ENCODE measurements around the gene RNFT2. TPM values are rescaled to one million over a fixed set of nuclear protein-coding genes. Genes with fewer than 3 reads are reported as not detected.

Gene RNFT2
- total and polyA plus RNA-seq, 9 donors, result 0.88 to 2.1 (median 1.4) TPM

DNA sequence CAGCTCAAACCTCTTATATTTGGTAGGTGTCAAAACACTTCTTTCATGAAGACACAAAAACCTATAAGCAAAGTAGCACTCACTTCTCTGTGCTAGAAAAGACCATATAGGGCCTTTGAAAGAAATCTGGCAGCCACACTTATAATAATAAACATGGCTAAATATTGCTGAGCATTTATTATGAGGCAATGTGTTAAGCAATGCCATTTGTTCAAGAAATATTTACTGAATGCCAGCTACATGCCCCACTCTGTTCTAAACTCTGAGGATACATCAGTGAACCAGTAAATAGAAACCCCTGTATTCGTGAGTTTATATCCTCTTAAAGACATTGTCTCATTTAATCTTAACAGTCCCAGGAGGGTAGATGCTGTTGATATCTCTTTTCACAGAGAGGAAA lies 52.0 kb downstream of the RNFT2 start:
- DNase-seq, result no peak
- no peaks in the 10 kb centered on the region for H3K4me1 ChIP-seq (ENCODE audit: control insufficient read depth, insufficient read depth, low read length)
- H3K27ac ChIP-seq (ENCODE audit: low read length), result no peak overlapping the region
- H3K36me3 ChIP-seq (ENCODE audit: control insufficient read depth, insufficient read depth, low read length), result no peaks in the 10 kb centered on the region
- H3K27me3 ChIP-seq (ENCODE audit: control insufficient read depth, insufficient read depth, low read length), result no peaks in the 10 kb centered on the region
- H3K9me3 ChIP-seq (replicated peaks; ENCODE audit: control insufficient read depth, low read depth, low read length), result no peaks in the 10 kb centered on the region
- WGBS (ENCODE audit: insufficient coverage), result no CpG with 5 or more reads among the region's 1 CpG
- H3K4me3 ChIP-seq (ENCODE audit: low read length), result no peak overlapping the region

DNA sequence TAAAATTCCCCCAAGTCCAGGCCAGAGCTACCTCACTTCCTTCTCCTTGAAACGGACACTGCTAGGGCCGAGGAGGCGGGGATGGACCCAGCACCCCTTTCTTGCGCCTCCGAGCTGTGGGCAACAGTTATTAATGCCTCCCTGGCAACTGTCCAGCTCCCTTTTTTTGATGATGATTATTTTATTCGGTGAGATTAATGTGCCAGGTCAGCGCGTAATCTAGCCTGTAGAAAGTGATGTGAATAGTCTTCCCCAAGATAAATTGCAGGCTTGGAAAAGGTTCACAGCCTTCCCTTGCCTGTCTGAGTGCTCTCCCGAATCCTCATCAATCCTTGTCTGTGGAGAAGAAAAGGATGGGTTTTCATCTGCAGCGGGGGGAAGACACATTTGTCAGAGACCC lies 54.3 kb downstream of the RNFT2 start:
- Histone ChIP-seq H3K4me1 (ENCODE audit: control insufficient read depth, insufficient read depth, low read length) (no peaks in the 10 kb centered on the region), H3K27ac (ENCODE audit: low read length) (no peak overlapping the region), H3K4me3 (ENCODE audit: low read length) (no peak overlapping the region), H3K27me3 (ENCODE audit: control insufficient read depth, insufficient read depth, low read length) (no peaks in the 10 kb centered on the region), H3K36me3 (ENCODE audit: control insufficient read depth, insufficient read depth, low read length) (no peaks in the 10 kb centered on the region), H3K9me3 (replicated peaks; ENCODE audit: control insufficient read depth, low read depth, low read length) (no peaks in the 10 kb centered on the region)
- 78% methylated on average over 6 of the region's 10 CpGs for WGBS (ENCODE audit: insufficient coverage)
- no peak for DNase-seq

DNA sequence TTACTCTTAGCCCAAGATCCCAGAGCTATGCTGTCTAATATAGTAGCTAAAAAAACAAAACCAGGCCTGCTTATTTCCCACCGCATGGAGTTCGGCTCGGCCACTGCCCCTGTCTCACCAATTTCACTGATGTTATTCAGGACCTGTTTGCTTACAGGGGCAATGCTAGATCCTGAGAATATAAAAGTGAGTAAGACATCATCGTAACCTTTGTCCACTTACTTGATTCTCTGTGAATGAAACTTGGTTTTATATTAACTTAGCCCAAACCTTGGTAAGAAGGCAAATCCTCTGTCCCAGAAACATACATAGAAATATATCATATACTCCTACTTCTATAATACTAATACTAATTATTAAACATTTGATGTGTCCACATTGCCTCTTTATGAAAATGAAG lies 56.6 kb downstream of the RNFT2 start:
- H3K36me3 ChIP-seq (ENCODE audit: control insufficient read depth, insufficient read depth, low read length), result no peaks in the 10 kb centered on the region
- no peak overlapping the region for H3K4me3 ChIP-seq (ENCODE audit: low read length)
- no peaks in the 10 kb centered on the region for H3K4me1 ChIP-seq (ENCODE audit: control insufficient read depth, insufficient read depth, low read length)
- peaks cover 8% of the 10 kb centered on the region for H3K9me3 ChIP-seq (replicated peaks; ENCODE audit: control insufficient read depth, low read depth, low read length)
- DNase-seq, result no peak
- H3K27me3 ChIP-seq (ENCODE audit: control insufficient read depth, insufficient read depth, low read length), result no peaks in the 10 kb centered on the region
- H3K27ac ChIP-seq (ENCODE audit: low read length), result no peak overlapping the region
- whole genome bisulfite sequencing (ENCODE audit: insufficient coverage), result no CpG with 5 or more reads among the region's 4 CpGs

GRCh38 chr12:116797885-116798284 lies 59.8 kb downstream of the RNFT2 start:
- DNase-seq, result no peak
- H3K27me3 ChIP-seq (ENCODE audit: control insufficient read depth, insufficient read depth, low read length), result no peaks in the 10 kb centered on the region
- peaks cover 8% of the 10 kb centered on the region for H3K9me3 ChIP-seq (replicated peaks; ENCODE audit: control insufficient read depth, low read depth, low read length)
- no CpG with 5 or more reads among the region's 6 CpGs for WGBS (ENCODE audit: insufficient coverage)
- H3K4me1 ChIP-seq (ENCODE audit: control insufficient read depth, insufficient read depth, low read length), result no peaks in the 10 kb centered on the region
- H3K27ac ChIP-seq (ENCODE audit: low read length), result no peak overlapping the region
- no peaks in the 10 kb centered on the region for H3K36me3 ChIP-seq (ENCODE audit: control insufficient read depth, insufficient read depth, low read length)
- H3K4me3 ChIP-seq (ENCODE audit: low read length), result no peak overlapping the region

GRCh38 chr12:116798719-116799118 lies 60.6 kb downstream of the RNFT2 start:
- H3K9me3 ChIP-seq (replicated peaks; ENCODE audit: control insufficient read depth, low read depth, low read length), result peaks cover 8% of the 10 kb centered on the region

GRCh38 chr12:116799955-116800354 lies 61.8 kb downstream of the RNFT2 start:
- WGBS (ENCODE audit: insufficient coverage), result 68% methylated on average over 4 of the region's 6 CpGs
- Histone ChIP-seq H3K4me1 (ENCODE audit: control insufficient read depth, insufficient read depth, low read length) (no peaks in the 10 kb centered on the region), H3K27me3 (ENCODE audit: control insufficient read depth, insufficient read depth, low read length) (no peaks in the 10 kb centered on the region), H3K4me3 (ENCODE audit: low read length) (no peak overlapping the region), H3K27ac (ENCODE audit: low read length) (no peak overlapping the region), H3K36me3 (ENCODE audit: control insufficient read depth, insufficient read depth, low read length) (no peaks in the 10 kb centered on the region), H3K9me3 (replicated peaks; ENCODE audit: control insufficient read depth, low read depth, low read length) (peaks cover 8% of the 10 kb centered on the region)
- DNase-seq, result no peak

More at GRCh38 chr12:116798719-116799118, 60.6 kb downstream of the RNFT2 start:
- no peak for DNase-seq
- no peaks in the 10 kb centered on the region for H3K27me3 ChIP-seq (ENCODE audit: control insufficient read depth, insufficient read depth, low read length)
- WGBS (ENCODE audit: insufficient coverage), result 100% methylated on average over 4 of the region's 4 CpGs
- H3K4me1 ChIP-seq (ENCODE audit: control insufficient read depth, insufficient read depth, low read length), result no peaks in the 10 kb centered on the region
- H3K27ac ChIP-seq (ENCODE audit: low read length), result no peak overlapping the region
- no peaks in the 10 kb centered on the region for H3K36me3 ChIP-seq (ENCODE audit: control insufficient read depth, insufficient read depth, low read length)
- H3K4me3 ChIP-seq (ENCODE audit: low read length), result no peak overlapping the region

DNA sequence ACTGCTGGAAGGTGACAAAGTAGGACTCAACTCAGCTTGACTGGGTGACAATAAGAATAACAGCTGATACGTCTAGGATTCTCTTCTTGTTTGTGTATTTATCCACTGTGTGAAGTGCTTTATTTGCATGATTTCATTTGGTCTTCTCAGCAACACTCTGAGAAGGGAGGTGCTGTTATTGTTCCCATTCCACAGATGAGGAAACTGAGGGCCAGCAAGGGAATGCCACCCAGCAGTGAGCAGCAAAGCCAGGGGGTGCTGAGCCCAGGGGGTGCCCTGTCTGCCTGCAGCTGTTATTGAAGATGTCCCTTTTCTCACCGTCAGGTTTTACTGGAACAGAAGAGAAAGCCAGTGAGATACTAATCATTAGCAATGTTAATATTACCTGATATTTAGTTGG lies 62.8 kb downstream of the RNFT2 start:
- no peak overlapping the region for H3K27ac ChIP-seq (ENCODE audit: low read length)
- no peaks in the 10 kb centered on the region for H3K36me3 ChIP-seq (ENCODE audit: control insufficient read depth, insufficient read depth, low read length)
- DNase-seq, result no peak
- no peaks in the 10 kb centered on the region for H3K27me3 ChIP-seq (ENCODE audit: control insufficient read depth, insufficient read depth, low read length)
- H3K4me3 ChIP-seq (ENCODE audit: low read length), result no peak overlapping the region
- 100% methylated on average over 1 of the region's 2 CpGs for WGBS (ENCODE audit: insufficient coverage)
- H3K9me3 ChIP-seq (replicated peaks; ENCODE audit: control insufficient read depth, low read depth, low read length), result peaks cover 8% of the 10 kb centered on the region
- H3K4me1 ChIP-seq (ENCODE audit: control insufficient read depth, insufficient read depth, low read length), result no peaks in the 10 kb centered on the region

DNA sequence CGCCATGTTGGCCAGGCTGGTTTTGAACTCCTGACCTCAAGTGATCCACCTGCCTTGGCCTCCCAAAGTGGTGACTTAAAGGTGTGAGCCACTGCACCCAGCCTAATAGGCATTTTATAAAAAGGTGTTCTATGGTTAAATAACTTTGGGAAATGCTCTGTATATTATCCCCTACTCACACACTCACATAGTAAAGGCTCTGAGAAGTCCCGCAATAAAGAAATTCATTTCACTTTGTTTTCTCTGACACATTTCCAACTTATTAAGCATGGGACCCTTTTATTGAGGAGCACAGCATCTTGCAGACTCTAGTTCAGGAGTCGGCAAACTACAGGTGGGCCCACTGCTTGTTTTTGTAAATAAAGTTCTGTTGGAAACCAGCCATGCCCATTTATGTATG lies 63.9 kb downstream of the RNFT2 start:
- Histone ChIP-seq H3K27ac (ENCODE audit: low read length) (no peak overlapping the region), H3K4me1 (ENCODE audit: control insufficient read depth, insufficient read depth, low read length) (no peaks in the 10 kb centered on the region), H3K27me3 (ENCODE audit: control insufficient read depth, insufficient read depth, low read length) (no peaks in the 10 kb centered on the region), H3K9me3 (replicated peaks; ENCODE audit: control insufficient read depth, low read depth, low read length) (peaks cover 8% of the 10 kb centered on the region), H3K4me3 (ENCODE audit: low read length) (no peak overlapping the region), H3K36me3 (ENCODE audit: control insufficient read depth, insufficient read depth, low read length) (no peaks in the 10 kb centered on the region)
- DNase-seq, result no peak
- 88% methylated on average over 1 of the region's 3 CpGs for WGBS (ENCODE audit: insufficient coverage)

GRCh38 chr12:116803013-116803736 lies 65.1 kb downstream of the RNFT2 start:
- no peak overlapping the region for H3K4me3 ChIP-seq (ENCODE audit: low read length)
- no peaks in the 10 kb centered on the region for H3K27me3 ChIP-seq (ENCODE audit: control insufficient read depth, insufficient read depth, low read length)
- H3K4me1 ChIP-seq (ENCODE audit: control insufficient read depth, insufficient read depth, low read length), result no peaks in the 10 kb centered on the region
- no peaks in the 10 kb centered on the region for H3K36me3 ChIP-seq (ENCODE audit: control insufficient read depth, insufficient read depth, low read length)
- H3K9me3 ChIP-seq (replicated peaks; ENCODE audit: control insufficient read depth, low read depth, low read length), result peaks cover 8% of the 10 kb centered on the region
- no peak overlapping the region for H3K27ac ChIP-seq (ENCODE audit: low read length)
- 100% methylated on average over 1 of the region's 7 CpGs for WGBS (ENCODE audit: insufficient coverage)
- DNase-seq, result no peak

DNA sequence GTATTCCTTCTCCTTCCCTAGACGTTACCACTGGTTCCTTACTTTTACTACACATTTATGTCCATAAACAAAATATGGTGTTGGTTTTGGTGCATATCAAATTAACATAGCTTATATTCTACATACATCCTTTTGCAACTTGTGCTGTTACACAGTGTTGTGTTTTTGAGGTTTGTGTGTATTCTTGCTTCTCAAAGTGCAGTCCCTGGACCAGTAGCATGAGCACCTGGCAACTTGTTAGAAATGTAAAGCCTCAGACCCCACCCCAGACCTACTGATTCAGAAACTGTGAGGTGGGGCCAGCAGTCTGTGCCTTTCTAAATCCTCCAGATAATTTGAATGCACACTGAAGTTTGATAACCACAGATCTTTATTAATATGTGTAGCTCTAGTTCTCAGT lies 65.9 kb downstream of the RNFT2 start:
- no CpG with 5 or more reads among the region's 1 CpG for WGBS (ENCODE audit: insufficient coverage)
- Histone ChIP-seq H3K36me3 (ENCODE audit: control insufficient read depth, insufficient read depth, low read length) (no peaks in the 10 kb centered on the region), H3K27ac (ENCODE audit: low read length) (no peak overlapping the region)

More for the DNA sequence above, 65.9 kb downstream of the RNFT2 start:
- no peaks in the 10 kb centered on the region for H3K4me1 ChIP-seq (ENCODE audit: control insufficient read depth, insufficient read depth, low read length)
- no peaks in the 10 kb centered on the region for H3K27me3 ChIP-seq (ENCODE audit: control insufficient read depth, insufficient read depth, low read length)
- no peak overlapping the region for H3K4me3 ChIP-seq (ENCODE audit: low read length)
- H3K9me3 ChIP-seq (replicated peaks; ENCODE audit: control insufficient read depth, low read depth, low read length), result peaks cover 3% of the 10 kb centered on the region
- DNase-seq, result no peak
